ENCODE results near the gene GCDH.
"Not testable (repeated sequence)": the region's sequence is repeated elsewhere in the genome, so short reads cannot be mapped to it uniquely, and the experiment has no call there.

Gene GCDH

GRCh38 chr19:12884627-12884925, 6.4 kb upstream of the GCDH start:
- no peak for DNase-seq (ENCODE audit: low read depth)
- H3K4me3 ChIP-seq (ENCODE audit: control insufficient read depth, low read depth, low read length): no peak overlapping the region
- no peak for TF ChIP-seq CTCF (conservative IDR thresholded peaks at IDR 0.05; ENCODE audit: control insufficient read depth, insufficient read depth, low read depth, low read length)

GRCh38 chr19:12884926-12885748, 5.8 kb upstream of the GCDH start:
- TF ChIP-seq CTCF (conservative IDR thresholded peaks at IDR 0.05; ENCODE audit: control insufficient read depth, insufficient read depth, low read depth, low read length): peak; percentile 39
- H3K4me3 ChIP-seq (ENCODE audit: control insufficient read depth, low read depth, low read length): peak overlapping the region; percentile 7
- peak; percentile 46 for DNase-seq (ENCODE audit: low read depth)

- H3K4me3 ChIP-seq (ENCODE audit: control insufficient read depth, low read depth, low read length): no peak overlapping the region
- DNase-seq (ENCODE audit: low read depth): no peak
- TF ChIP-seq CTCF (conservative IDR thresholded peaks at IDR 0.05; ENCODE audit: control insufficient read depth, insufficient read depth, low read depth, low read length): no peak
Observed at GRCh38 chr19:12885749-12886650, 5.0 kb upstream of the GCDH start.

- no peak for TF ChIP-seq CTCF (conservative IDR thresholded peaks at IDR 0.05; ENCODE audit: control insufficient read depth, insufficient read depth, low read depth, low read length)
- no peak overlapping the region for H3K4me3 ChIP-seq (ENCODE audit: control insufficient read depth, low read depth, low read length)
- no peak for DNase-seq (ENCODE audit: low read depth)
Observed at GRCh38 chr19:12886651-12886968, 4.3 kb upstream of the GCDH start.

GRCh38 chr19:12886969-12887747, 3.8 kb upstream of the GCDH start, which contains the start of gene KLF1:
KLF1 (minus strand) TSS chr19:12887201; CDS start chr19:12887140, 61 bp downstream.
- no peak for DNase-seq (ENCODE audit: low read depth)
- no peak within 1 kb of the TSS for H3K4me3 ChIP-seq (ENCODE audit: control insufficient read depth, low read depth, low read length)
- TF ChIP-seq CTCF (conservative IDR thresholded peaks at IDR 0.05; ENCODE audit: control insufficient read depth, insufficient read depth, low read depth, low read length): no peak

GRCh38 chr19:12888006-12888603, 2.9 kb upstream of the GCDH start:
- H3K4me3 ChIP-seq (ENCODE audit: control insufficient read depth, low read depth, low read length): no peak overlapping the region
- DNase-seq (ENCODE audit: low read depth): no peak
- no peak for TF ChIP-seq CTCF (conservative IDR thresholded peaks at IDR 0.05; ENCODE audit: control insufficient read depth, insufficient read depth, low read depth, low read length)

- H3K4me3 ChIP-seq (ENCODE audit: control insufficient read depth, low read depth, low read length): peak overlapping the region; percentile 31
- not testable (repeated sequence) for DNase-seq (ENCODE audit: low read depth)
Observed at GRCh38 chr19:12890299-12890786, 617 bp upstream of the GCDH start.
